WTC11 (cell line): Measurements from ENCODE around the gene ENO1. TPM values are rescaled to one million over a fixed set of nuclear protein-coding genes. Genes with fewer than 3 reads are reported as not detected.

Experiments used
- ATAC-seq: fragments of 200-7000 bp; cut with Tn5 transposase; 2 replicates; pipeline ENCODE4 v1.10.0; 2021; ENCODE audit warnings: mild to moderate bottlenecking, moderate library complexity
- CTCF ChIA-PET: fragments of 300-600 bp; sonication (Branson Sonifier 250); formaldehyde crosslinking; loops from one replicate; lab custom pipeline; 2021; ENCODE audit warnings: antibody characterized with exemption; lab: Charles Lee
- POLR2A ChIA-PET: fragments of 350-600 bp; sonication (Branson Sonifier 250); formaldehyde crosslinking; loops from one replicate; lab custom pipeline; 2021; ENCODE audit warnings: antibody characterized with exemption; lab: Charles Lee
- DNase-seq: peaks from one replicate; pipeline ENCODE4 v3.0.0; 2021; ENCODE audit warnings: low spot score
- H3K27ac Mint-ChIP-seq: 2 replicates; pipeline ENCODE4 v1.8.0; 2021; ENCODE audit warnings: mixed read lengths
- H3K27me3 Mint-ChIP-seq: 2 replicates; pipeline ENCODE4 v1.8.0; 2021; ENCODE audit warnings: low read depth, mild to moderate bottlenecking, moderate library complexity, mixed read lengths
- H3K36me3 Mint-ChIP-seq: 2 replicates; pipeline ENCODE4 v1.8.0; 2021; ENCODE audit warnings: mixed read lengths
- H3K4me1 Mint-ChIP-seq: 2 replicates; pipeline ENCODE4 v1.8.0; 2022; ENCODE audit warnings: mixed read lengths
- H3K4me3 Mint-ChIP-seq: 2 replicates; pipeline ENCODE4 v1.8.0; 2021; ENCODE audit warnings: mild to moderate bottlenecking, moderate library complexity, mixed read lengths
- H3K9me3 Mint-ChIP-seq: 2 replicates; pipeline ENCODE4 v1.8.0; 2021; ENCODE audit warnings: mixed read lengths
- CBFB ChIP-seq: sonication (generic); formaldehyde crosslinking; IDR thresholded peaks from 2 replicates; pipeline ENCODE4 v1.8.1; 2022; ENCODE audit warnings: mild to moderate bottlenecking, low read depth, missing genetic modification reagents
- CDX4 ChIP-seq: fragments of 250-450 bp; sonication (Bioruptor Pico); IDR thresholded peaks from 2 replicates; pipeline ENCODE4 v1.9.0; 2021; ENCODE audit warnings: moderate library complexity, mild to moderate bottlenecking, inconsistent platforms, borderline replicate concordance
- CREB1 ChIP-seq: sonication (generic); formaldehyde crosslinking; IDR thresholded peaks from 2 replicates; pipeline ENCODE4 v1.8.0; 2023; ENCODE audit warnings: mild to moderate bottlenecking, missing genetic modification reagents
- CREM ChIP-seq: sonication (generic); formaldehyde crosslinking; IDR thresholded peaks from 2 replicates; pipeline ENCODE4 v1.8.1; 2022; ENCODE audit warnings: mild to moderate bottlenecking, missing genetic modification reagents, moderate library complexity
- CTCF ChIP-seq: fragments of 200-600 bp; IDR thresholded peaks from 2 replicates; pipeline ENCODE4 v1.8.0; 2022; ENCODE audit warnings: antibody characterized with exemption
- ERG ChIP-seq: fragments of 250-450 bp; sonication (Bioruptor Pico); IDR thresholded peaks from 2 replicates; pipeline ENCODE4 v1.8.0; 2021; ENCODE audit warnings: mild to moderate bottlenecking
- ESRRA ChIP-seq: sonication (generic); formaldehyde crosslinking; IDR thresholded peaks from 2 replicates; pipeline ENCODE4 v1.8.1; 2022; ENCODE audit warnings: mild to moderate bottlenecking, missing genetic modification reagents, borderline replicate concordance
- FOXK1 ChIP-seq: sonication (generic); formaldehyde crosslinking; IDR thresholded peaks from 2 replicates; pipeline ENCODE4 v1.8.0; 2022; ENCODE audit warnings: mild to moderate bottlenecking, moderate library complexity, missing genetic modification reagents
- GABPB1 ChIP-seq: sonication (generic); formaldehyde crosslinking; IDR thresholded peaks from 2 replicates; pipeline ENCODE4 v1.8.1; 2023; ENCODE audit warnings: mild to moderate bottlenecking, missing genetic modification reagents
- JAZF1 ChIP-seq: fragments of 250-450 bp; sonication (Bioruptor Pico); IDR thresholded peaks from 2 replicates; pipeline ENCODE4 v1.9.0; 2021; ENCODE audit warnings: moderate library complexity, mild to moderate bottlenecking, inconsistent platforms
- OVOL2 ChIP-seq: fragments of 250-450 bp; sonication (Bioruptor Pico); IDR thresholded peaks from 2 replicates; pipeline ENCODE4 v1.9.0; 2021; ENCODE audit warnings: mild to moderate bottlenecking, borderline replicate concordance
- TP53 ChIP-seq: sonication (generic); formaldehyde crosslinking; IDR thresholded peaks from 2 replicates; pipeline ENCODE4 v1.8.1; 2023; ENCODE audit warnings: mild to moderate bottlenecking, missing genetic modification reagents
- ZNF138 ChIP-seq: sonication (generic); formaldehyde crosslinking; conservative IDR thresholded peaks from 2 replicates; pipeline ENCODE4 v1.8.1; 2022; ENCODE audit warnings: mild to moderate bottlenecking, moderate library complexity, missing genetic modification reagents
- total RNA-seq: library from RNA; stranded (reverse); gene quantifications from 3 replicates; pipeline ENCODE4 v1.2.3, GENCODE V29; 2021
- TF ChIP-seq, protein P1 (sequence below): sonication (generic); formaldehyde crosslinking; IDR thresholded peaks from 2 replicates; pipeline ENCODE4 v1.8.1; 2022; ENCODE audit warnings: low read depth, missing genetic modification reagents, borderline replicate concordance
- TF ChIP-seq, protein P2 (sequence below): sonication (generic); formaldehyde crosslinking; IDR thresholded peaks from 2 replicates; pipeline ENCODE4 v1.8.0; 2022; ENCODE audit warnings: mild to moderate bottlenecking, missing genetic modification reagents
- TF ChIP-seq, protein P3 (sequence below): fragments of 250-450 bp; sonication (Bioruptor Pico); IDR thresholded peaks from 2 replicates; pipeline ENCODE4 v1.9.0; 2021; ENCODE audit warnings: mild to moderate bottlenecking, borderline replicate concordance

Gene ENO1
- total RNA-seq, 1 experiment from 2014 or later: 1,978 TPM

DNA sequence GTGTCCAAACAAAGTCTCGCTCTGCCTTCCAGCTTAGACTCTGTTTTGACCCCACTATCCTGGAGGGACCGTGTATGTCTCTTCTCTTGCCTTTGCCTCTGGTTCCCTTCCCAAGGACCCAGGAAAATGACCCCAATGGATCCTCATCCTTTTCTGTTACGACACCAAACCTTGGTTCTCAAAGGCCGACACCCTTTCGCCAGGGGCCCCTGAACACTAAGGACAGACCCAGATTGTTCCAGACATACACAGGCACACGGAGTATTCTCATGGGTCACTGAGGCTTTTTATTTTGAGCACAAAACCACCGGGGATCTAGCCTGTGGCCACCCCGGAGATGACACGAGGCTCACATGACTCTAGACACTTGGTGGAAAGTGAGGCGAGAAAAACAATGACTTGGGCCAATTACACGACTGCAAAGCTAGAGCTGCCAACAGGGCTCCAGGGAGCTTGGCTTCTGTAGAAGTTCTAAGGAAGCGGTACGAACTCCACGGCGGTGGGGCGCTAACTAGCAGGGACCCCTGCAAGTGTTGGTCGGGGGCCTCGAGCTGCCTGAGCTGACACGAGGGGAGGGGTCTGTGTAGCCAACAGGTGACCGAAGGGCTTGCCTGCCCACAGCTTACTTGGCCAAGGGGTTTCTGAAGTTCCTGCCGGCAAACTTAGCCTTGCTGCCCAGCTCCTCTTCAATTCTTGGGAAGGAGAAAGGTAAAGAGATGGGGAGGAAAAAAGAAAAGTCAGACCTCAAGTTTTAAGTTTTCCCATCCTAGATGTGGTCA, 17.6 kb downstream of the ENO1 start:
- Mint-ChIP-seq H3K4me3 (no peak overlapping the region), H3K9me3 (no peaks in the 10 kb centered on the region), H3K27ac (peak overlapping the region; percentile 87), H3K4me1 (peaks cover 28% of the 10 kb centered on the region), H3K36me3 (peaks cover 88% of the 10 kb centered on the region), H3K27me3 (no peaks in the 10 kb centered on the region; the same call in 1 of the 2 replicates)
- DNase-seq: no peak
- ChIA-PET CTCF (interaction anchor here (0.6 to 8.1 kb wide), 4 partner anchors 11 to 144 kb away, joined by 4 to 77 read pairs (median 37); no protein-coding TSS in a partner anchor), POLR2A (no interaction called here)
- ATAC-seq: no peak
- TF ChIP-seq, protein P1, sequence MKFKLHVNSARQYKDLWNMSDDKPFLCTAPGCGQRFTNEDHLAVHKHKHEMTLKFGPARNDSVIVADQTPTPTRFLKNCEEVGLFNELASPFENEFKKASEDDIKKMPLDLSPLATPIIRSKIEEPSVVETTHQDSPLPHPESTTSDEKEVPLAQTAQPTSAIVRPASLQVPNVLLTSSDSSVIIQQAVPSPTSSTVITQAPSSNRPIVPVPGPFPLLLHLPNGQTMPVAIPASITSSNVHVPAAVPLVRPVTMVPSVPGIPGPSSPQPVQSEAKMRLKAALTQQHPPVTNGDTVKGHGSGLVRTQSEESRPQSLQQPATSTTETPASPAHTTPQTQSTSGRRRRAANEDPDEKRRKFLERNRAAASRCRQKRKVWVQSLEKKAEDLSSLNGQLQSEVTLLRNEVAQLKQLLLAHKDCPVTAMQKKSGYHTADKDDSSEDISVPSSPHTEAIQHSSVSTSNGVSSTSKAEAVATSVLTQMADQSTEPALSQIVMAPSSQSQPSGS (CRISPR knock-in tag): no peak
- TF ChIP-seq FOXK1 (CRISPR knock-in tag) (no peak), ZNF138 (CRISPR knock-in tag) (no peak), CREB1 (no peak), CREM (CRISPR knock-in tag) (no peak)
- TF ChIP-seq, protein P2, sequence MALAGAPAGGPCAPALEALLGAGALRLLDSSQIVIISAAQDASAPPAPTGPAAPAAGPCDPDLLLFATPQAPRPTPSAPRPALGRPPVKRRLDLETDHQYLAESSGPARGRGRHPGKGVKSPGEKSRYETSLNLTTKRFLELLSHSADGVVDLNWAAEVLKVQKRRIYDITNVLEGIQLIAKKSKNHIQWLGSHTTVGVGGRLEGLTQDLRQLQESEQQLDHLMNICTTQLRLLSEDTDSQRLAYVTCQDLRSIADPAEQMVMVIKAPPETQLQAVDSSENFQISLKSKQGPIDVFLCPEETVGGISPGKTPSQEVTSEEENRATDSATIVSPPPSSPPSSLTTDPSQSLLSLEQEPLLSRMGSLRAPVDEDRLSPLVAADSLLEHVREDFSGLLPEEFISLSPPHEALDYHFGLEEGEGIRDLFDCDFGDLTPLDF (CRISPR knock-in tag): no peak
- TF ChIP-seq, all 79 proteins: peak for 0

GRCh38 chr1:8858888-8859706, 19.4 kb downstream of the ENO1 start:
- Mint-ChIP-seq H3K4me1 (peaks cover 27% of the 10 kb centered on the region), H3K36me3 (peaks cover 70% of the 10 kb centered on the region), H3K9me3 (no peaks in the 10 kb centered on the region)
- CTCF ChIA-PET: interaction anchor here (0.6 to 8.1 kb wide), 21 partner anchors 10 to 271 kb away, joined by 3 to 77 read pairs (median 3); partner anchors contain the start of gene ENO1
- POLR2A ChIA-PET: no interaction called here
- TF ChIP-seq CTCF (peak; percentile 30; the same call in 1 of the 2 replicates), CBFB (CRISPR knock-in tag) (no peak), ERG (CRISPR knock-in tag) (0 out of 2 replicates have a peak, but pooled peaks have one; percentile 13)
- TF ChIP-seq, all 79 proteins: peak for 2
- Mint-ChIP-seq H3K27ac (peak overlapping the region; percentile 94), H3K27me3 (no peaks in the 10 kb centered on the region; the same call in 1 of the 2 replicates), H3K4me3 (no peak overlapping the region)
- ATAC-seq (peak; percentile 14), DNase-seq (peak; percentile 47)

- H3K36me3 Mint-ChIP-seq: peaks cover 61% of the 10 kb centered on the region
- H3K9me3 Mint-ChIP-seq: no peaks in the 10 kb centered on the region
- POLR2A ChIA-PET: interaction anchor here (0.8 kb wide), 1 partner anchor 22 kb away, joined by 3 read pairs; no protein-coding TSS in a partner anchor
- CTCF ChIA-PET: interaction anchor here (0.9 to 8.1 kb wide), 8 partner anchors 9 to 147 kb away, joined by 3 to 77 read pairs (median 4); partner anchors contain the start of gene ENO1
- ATAC-seq (peak; percentile 4; the same call in 1 of the 2 replicates), DNase-seq (no peak)
- no peak overlapping the region for H3K4me3 Mint-ChIP-seq
- peaks cover 20% of the 10 kb centered on the region for H3K4me1 Mint-ChIP-seq
- no peaks in the 10 kb centered on the region; the same call in 1 of the 2 replicates for H3K27me3 Mint-ChIP-seq
- peak overlapping the region; percentile 89 for H3K27ac Mint-ChIP-seq
- TF ChIP-seq GABPB1 (CRISPR knock-in tag): peak; percentile 32; the same call in 1 of the 2 replicates
- no peak for TF ChIP-seq JAZF1 (CRISPR knock-in tag)
- TF ChIP-seq OVOL2 (CRISPR knock-in tag): no peak; the same call in 1 of the 2 replicates
- TF ChIP-seq TP53 (CRISPR knock-in tag): no peak
- no peak for TF ChIP-seq FOXK1 (CRISPR knock-in tag)
- TF ChIP-seq CREB1: no peak
- no peak for TF ChIP-seq CDX4 (CRISPR knock-in tag)
- TF ChIP-seq, protein P3, sequence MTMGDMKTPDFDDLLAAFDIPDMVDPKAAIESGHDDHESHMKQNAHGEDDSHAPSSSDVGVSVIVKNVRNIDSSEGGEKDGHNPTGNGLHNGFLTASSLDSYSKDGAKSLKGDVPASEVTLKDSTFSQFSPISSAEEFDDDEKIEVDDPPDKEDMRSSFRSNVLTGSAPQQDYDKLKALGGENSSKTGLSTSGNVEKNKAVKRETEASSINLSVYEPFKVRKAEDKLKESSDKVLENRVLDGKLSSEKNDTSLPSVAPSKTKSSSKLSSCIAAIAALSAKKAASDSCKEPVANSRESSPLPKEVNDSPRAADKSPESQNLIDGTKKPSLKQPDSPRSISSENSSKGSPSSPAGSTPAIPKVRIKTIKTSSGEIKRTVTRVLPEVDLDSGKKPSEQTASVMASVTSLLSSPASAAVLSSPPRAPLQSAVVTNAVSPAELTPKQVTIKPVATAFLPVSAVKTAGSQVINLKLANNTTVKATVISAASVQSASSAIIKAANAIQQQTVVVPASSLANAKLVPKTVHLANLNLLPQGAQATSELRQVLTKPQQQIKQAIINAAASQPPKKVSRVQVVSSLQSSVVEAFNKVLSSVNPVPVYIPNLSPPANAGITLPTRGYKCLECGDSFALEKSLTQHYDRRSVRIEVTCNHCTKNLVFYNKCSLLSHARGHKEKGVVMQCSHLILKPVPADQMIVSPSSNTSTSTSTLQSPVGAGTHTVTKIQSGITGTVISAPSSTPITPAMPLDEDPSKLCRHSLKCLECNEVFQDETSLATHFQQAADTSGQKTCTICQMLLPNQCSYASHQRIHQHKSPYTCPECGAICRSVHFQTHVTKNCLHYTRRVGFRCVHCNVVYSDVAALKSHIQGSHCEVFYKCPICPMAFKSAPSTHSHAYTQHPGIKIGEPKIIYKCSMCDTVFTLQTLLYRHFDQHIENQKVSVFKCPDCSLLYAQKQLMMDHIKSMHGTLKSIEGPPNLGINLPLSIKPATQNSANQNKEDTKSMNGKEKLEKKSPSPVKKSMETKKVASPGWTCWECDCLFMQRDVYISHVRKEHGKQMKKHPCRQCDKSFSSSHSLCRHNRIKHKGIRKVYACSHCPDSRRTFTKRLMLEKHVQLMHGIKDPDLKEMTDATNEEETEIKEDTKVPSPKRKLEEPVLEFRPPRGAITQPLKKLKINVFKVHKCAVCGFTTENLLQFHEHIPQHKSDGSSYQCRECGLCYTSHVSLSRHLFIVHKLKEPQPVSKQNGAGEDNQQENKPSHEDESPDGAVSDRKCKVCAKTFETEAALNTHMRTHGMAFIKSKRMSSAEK (CRISPR knock-in tag): peak; percentile 66; the same call in 1 of the 2 replicates
- no peak for TF ChIP-seq ESRRA (CRISPR knock-in tag)
Observed at GRCh38 chr1:8858112-8858668, 20.3 kb downstream of the ENO1 start.
